DND-41 (cell line): ENCODE data around the gene EXOC3L1.

ENCODE experiments used
- CTCF ChIP-seq: IDR thresholded peaks from 2 replicates; pipeline ENCODE4 v1.5.1; 2012; ENCODE audit warnings: borderline replicate concordance, low read length, moderate library complexity, mild to moderate bottlenecking; ENCODE audit not compliant: poor library complexity, severe bottlenecking; ENCODE audit errors: extremely low read depth
- EZH2 ChIP-seq: IDR thresholded peaks from 3 replicates; pipeline ENCODE4 v1.6.1; 2012; ENCODE audit warnings: borderline replicate concordance, low read depth, mild to moderate bottlenecking, moderate library complexity, low read length, inconsistent platforms; ENCODE audit not compliant: severe bottlenecking

GRCh38 chr16:67183627-67184452 lies 6.1 kb downstream of the EXOC3L1 start, which contains the start of gene MATCAP1:
- TF ChIP-seq EZH2 = no peak
- no peak for TF ChIP-seq CTCF
